ENCODE measurements around the gene IGF1R.

IGF1R gene

DNA sequence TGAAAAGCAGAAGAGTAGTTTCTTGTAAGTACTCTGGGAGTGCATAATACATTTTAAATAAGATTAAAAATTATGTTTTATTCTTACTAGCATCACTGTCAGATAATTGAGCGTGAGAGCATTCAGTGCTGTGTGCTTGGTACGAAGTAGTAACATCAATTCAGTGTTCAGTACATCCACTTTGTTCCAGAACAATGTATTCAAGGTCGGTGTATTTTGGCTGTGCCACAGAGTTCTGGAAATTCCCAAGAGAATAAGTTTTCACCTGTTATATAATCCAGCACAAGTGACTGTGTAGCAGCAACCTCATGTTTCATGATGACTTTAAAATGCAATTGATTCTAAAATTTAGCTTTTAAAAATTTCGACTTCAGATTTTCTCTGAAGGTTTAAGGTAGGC is 130.6 kb downstream of the IGF1R start:
- Histone ChIP-seq H3K36me3 (ENCODE audit: control insufficient read depth, insufficient read depth, low read length) (no peaks in the 10 kb centered on the region), H3K27ac (ENCODE audit: low read depth, low read length) (peak overlapping the region; percentile 46)

DNA sequence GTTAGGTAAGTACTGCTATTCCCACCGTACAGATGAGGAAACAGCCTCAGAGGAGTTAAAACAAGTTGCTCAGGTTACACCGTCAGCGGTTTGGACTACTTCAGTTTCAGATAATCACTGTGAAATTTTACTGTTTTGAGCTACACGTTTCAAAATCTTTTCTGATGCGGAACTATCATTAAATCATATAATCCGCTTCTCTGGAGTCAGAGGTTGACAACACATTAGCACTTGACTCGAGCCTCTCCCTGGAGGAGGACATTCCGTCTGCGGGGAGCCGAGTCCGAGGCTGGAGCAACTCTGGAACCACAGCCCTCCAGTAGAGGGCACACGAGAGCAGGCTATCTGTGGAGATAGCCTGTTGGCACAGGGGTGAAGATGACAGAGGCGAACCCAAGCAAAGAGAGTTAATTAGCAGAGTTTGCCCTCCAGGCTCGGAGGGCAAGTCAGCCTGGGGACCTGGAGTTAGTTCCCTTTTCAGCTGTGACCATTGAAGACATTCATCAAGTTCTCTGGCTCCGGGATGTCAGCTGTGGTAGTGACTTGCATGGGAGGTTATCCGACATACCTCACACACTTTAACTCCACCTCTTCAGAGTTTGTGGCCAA is 131.2 kb downstream of the IGF1R start:
- Histone ChIP-seq H3K9ac (ENCODE audit: low read depth, low read length) (no peak overlapping the region), H3K36me3 (ENCODE audit: control insufficient read depth, insufficient read depth, low read length) (no peaks in the 10 kb centered on the region), H3K4me1 (ENCODE audit: control insufficient read depth, insufficient read depth, low read length) (peaks cover 41% of the 10 kb centered on the region), H3K27me3 (ENCODE audit: control insufficient read depth, insufficient read depth, low read length) (no peaks in the 10 kb centered on the region), H3K9me3 (ENCODE audit: control insufficient read depth, insufficient read depth, low read length) (no peaks in the 10 kb centered on the region), H3K4me3 (ENCODE audit: low read depth, low read length) (no peak overlapping the region), H3K27ac (ENCODE audit: low read depth, low read length) (peak overlapping the region; percentile 46)

More for the DNA sequence above, 130.6 kb downstream of the IGF1R start:
- no peaks in the 10 kb centered on the region for H3K9me3 ChIP-seq (ENCODE audit: control insufficient read depth, insufficient read depth, low read length)
- H3K27me3 ChIP-seq (ENCODE audit: control insufficient read depth, insufficient read depth, low read length) = no peaks in the 10 kb centered on the region
- peaks cover 40% of the 10 kb centered on the region for H3K4me1 ChIP-seq (ENCODE audit: control insufficient read depth, insufficient read depth, low read length)
- no peak overlapping the region for H3K4me3 ChIP-seq (ENCODE audit: low read depth, low read length)
- H3K9ac ChIP-seq (ENCODE audit: low read depth, low read length) = no peak overlapping the region

DNA sequence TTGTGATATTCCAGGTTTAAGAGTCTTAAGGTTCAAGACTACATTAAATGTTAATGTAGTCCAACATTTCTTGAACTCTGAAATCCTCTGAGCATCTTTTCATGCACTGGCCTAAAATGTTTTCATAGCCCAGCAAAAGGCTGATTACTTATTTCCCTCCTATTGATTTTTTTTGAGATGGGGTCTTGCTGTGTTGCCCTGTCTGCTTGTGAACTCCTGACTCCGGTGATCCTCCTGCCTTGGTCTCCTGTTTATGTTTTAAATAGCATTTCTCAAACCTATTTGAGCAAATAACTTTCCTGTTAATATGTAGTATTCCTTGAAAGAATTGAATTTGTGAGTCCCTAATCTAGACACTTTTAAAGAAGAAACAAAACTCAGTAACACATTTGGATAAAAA is 133.5 kb downstream of the IGF1R start:
- H3K4me1 ChIP-seq (ENCODE audit: control insufficient read depth, insufficient read depth, low read length) = peaks cover 48% of the 10 kb centered on the region
- no peak overlapping the region for H3K4me3 ChIP-seq (ENCODE audit: low read depth, low read length)
- H3K9ac ChIP-seq (ENCODE audit: low read depth, low read length) = no peak overlapping the region
- no peak overlapping the region for H3K27ac ChIP-seq (ENCODE audit: low read depth, low read length)
- H3K27me3 ChIP-seq (ENCODE audit: control insufficient read depth, insufficient read depth, low read length) = no peaks in the 10 kb centered on the region
- H3K9me3 ChIP-seq (ENCODE audit: control insufficient read depth, insufficient read depth, low read length) = no peaks in the 10 kb centered on the region
- H3K36me3 ChIP-seq (ENCODE audit: control insufficient read depth, insufficient read depth, low read length) = no peaks in the 10 kb centered on the region

DNA sequence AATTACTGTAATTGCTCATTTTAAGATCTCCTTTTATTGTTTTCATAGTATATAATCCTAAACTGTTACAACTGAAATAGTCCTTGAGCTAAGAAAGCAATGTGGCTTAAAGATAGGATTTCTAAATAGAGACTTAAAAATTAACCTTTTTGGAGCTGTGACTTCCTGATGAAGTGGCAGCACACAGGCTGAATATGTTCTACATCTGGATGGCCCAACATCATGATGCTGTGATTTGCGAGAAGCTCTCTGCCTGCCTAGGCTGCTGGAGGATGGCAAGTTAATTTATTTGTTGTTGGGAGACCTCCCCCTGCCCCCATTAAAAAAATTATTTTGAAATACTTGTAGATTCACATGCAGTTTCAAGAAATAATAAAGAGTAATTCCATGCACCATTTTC is 134.5 kb downstream of the IGF1R start:
- no peak overlapping the region for H3K4me3 ChIP-seq (ENCODE audit: low read depth, low read length)
- H3K9ac ChIP-seq (ENCODE audit: low read depth, low read length) = no peak overlapping the region
- no peaks in the 10 kb centered on the region for H3K36me3 ChIP-seq (ENCODE audit: control insufficient read depth, insufficient read depth, low read length)
- H3K9me3 ChIP-seq (ENCODE audit: control insufficient read depth, insufficient read depth, low read length) = no peaks in the 10 kb centered on the region
- H3K4me1 ChIP-seq (ENCODE audit: control insufficient read depth, insufficient read depth, low read length) = peaks cover 55% of the 10 kb centered on the region
- H3K27ac ChIP-seq (ENCODE audit: low read depth, low read length) = no peak overlapping the region
- H3K27me3 ChIP-seq (ENCODE audit: control insufficient read depth, insufficient read depth, low read length) = no peaks in the 10 kb centered on the region

DNA sequence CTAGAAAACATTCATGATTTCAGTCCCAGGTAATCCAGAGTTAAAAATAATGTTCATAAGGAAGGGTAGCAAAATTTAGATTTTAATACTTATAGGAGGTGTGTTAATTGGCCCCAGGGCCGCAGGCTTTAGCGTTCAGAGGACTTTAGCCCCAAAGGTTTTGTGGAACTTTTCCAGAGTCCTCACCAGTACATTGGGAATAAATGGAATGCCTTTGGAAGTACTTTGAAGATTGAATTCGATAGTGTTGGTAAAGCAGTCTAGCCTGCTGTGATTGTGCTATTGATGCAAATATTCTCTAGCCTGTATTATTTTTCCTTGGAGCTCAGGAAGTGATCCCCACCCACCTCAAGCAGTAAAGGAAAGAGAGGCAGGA is 137.1 kb downstream of the IGF1R start:
- H3K9ac ChIP-seq (ENCODE audit: low read depth, low read length) = peak overlapping the region; percentile 19; the same call in 1 of the 2 replicates
- H3K9me3 ChIP-seq (ENCODE audit: control insufficient read depth, insufficient read depth, low read length) = no peaks in the 10 kb centered on the region
- H3K36me3 ChIP-seq (ENCODE audit: control insufficient read depth, insufficient read depth, low read length) = no peaks in the 10 kb centered on the region
- H3K4me1 ChIP-seq (ENCODE audit: control insufficient read depth, insufficient read depth, low read length) = peaks cover 62% of the 10 kb centered on the region
- no peak overlapping the region for H3K4me3 ChIP-seq (ENCODE audit: low read depth, low read length)
- H3K27me3 ChIP-seq (ENCODE audit: control insufficient read depth, insufficient read depth, low read length) = no peaks in the 10 kb centered on the region
- H3K27ac ChIP-seq (ENCODE audit: low read depth, low read length) = peak overlapping the region; percentile 78

DNA sequence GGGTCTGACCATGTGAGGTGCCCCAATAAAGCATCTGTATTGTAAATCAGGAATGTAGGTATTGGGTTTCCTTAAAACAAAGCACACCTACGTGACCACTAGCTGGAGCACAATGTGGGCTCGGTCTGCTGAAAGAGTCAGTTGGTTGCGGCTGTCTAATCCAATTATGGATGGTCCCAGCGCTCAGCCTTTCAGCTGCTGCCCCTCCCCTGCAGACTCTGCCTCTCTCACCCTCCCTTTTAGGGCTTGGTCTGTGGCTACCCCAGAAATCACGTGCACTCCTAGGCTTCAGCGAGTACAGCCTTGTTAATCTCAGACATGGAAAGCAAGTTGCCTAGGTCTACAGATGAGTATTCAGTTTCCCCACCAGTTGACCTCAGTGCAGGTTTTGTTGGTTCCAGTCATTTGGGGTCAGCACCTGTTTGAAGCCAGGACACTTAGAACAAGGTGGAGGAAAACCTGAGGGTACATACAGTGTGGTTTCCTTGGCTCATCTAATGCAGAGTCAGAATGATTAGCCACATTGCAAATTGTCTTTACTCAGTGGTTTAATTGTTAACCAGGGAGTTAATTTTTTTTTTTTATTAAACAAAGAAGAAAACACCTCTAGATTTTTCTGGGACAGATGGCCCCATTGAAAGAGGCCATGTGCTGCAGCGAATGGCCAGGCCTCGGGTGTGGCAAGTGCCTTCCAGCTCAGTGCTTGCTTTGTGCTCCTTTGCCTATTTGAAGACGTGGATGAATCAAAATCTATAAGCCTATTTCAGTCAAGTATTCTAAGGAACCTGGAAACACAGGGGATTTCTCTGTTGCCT is 137.7 kb downstream of the IGF1R start:
- Histone ChIP-seq H3K9me3 (ENCODE audit: control insufficient read depth, insufficient read depth, low read length) (no peaks in the 10 kb centered on the region), H3K27ac (ENCODE audit: low read depth, low read length) (peak overlapping the region; percentile 78), H3K9ac (ENCODE audit: low read depth, low read length) (no peak overlapping the region), H3K4me1 (ENCODE audit: control insufficient read depth, insufficient read depth, low read length) (peaks cover 68% of the 10 kb centered on the region), H3K27me3 (ENCODE audit: control insufficient read depth, insufficient read depth, low read length) (no peaks in the 10 kb centered on the region), H3K36me3 (ENCODE audit: control insufficient read depth, insufficient read depth, low read length) (no peaks in the 10 kb centered on the region), H3K4me3 (ENCODE audit: low read depth, low read length) (no peak overlapping the region)

DNA sequence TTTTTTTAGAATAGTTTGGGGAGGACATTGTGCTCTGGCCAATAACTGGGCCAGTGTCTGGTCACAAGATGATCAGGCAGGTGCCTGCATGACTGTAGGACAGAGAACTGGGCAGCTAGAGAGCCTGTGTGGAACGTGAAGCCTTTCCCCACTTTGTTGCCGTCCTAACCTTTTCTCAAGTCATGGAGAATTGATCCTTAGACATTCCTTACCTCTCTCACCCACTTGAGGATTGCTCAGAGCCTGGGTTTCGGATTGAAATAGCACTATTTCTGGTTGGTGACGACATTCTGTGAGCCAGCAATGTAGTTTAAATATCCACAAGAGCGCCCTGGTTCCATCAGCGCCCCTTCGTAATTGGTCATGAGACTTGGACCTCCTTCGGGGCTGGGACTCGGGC is 138.4 kb downstream of the IGF1R start:
- H3K4me3 ChIP-seq (ENCODE audit: low read depth, low read length) = no peak overlapping the region
- H3K36me3 ChIP-seq (ENCODE audit: control insufficient read depth, insufficient read depth, low read length) = no peaks in the 10 kb centered on the region
- no peaks in the 10 kb centered on the region for H3K9me3 ChIP-seq (ENCODE audit: control insufficient read depth, insufficient read depth, low read length)
- no peak overlapping the region for H3K9ac ChIP-seq (ENCODE audit: low read depth, low read length)
- H3K4me1 ChIP-seq (ENCODE audit: control insufficient read depth, insufficient read depth, low read length) = peaks cover 75% of the 10 kb centered on the region
- H3K27me3 ChIP-seq (ENCODE audit: control insufficient read depth, insufficient read depth, low read length) = no peaks in the 10 kb centered on the region
- no peak overlapping the region for H3K27ac ChIP-seq (ENCODE audit: low read depth, low read length)

DNA sequence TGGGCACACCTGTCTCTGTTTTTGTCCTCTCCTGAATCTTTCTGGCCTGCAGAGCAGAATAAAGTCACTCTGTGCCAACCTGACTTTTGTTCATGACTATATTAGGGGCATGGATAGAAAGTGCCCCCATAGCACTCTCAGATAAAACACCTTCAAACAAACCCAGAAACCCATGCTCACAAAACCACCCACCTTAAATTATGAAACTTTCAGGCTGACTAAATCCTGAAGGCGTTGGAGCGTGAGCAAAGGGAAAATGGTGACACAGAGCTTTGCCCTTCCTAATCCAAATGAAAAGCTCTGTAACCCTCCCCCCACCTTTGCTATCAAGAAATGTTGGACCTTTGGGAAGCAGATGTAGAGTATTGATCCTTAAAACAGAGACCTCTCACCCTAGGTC is 138.9 kb downstream of the IGF1R start:
- peaks cover 79% of the 10 kb centered on the region for H3K4me1 ChIP-seq (ENCODE audit: control insufficient read depth, insufficient read depth, low read length)
- H3K27ac ChIP-seq (ENCODE audit: low read depth, low read length) = no peak overlapping the region
- no peak overlapping the region for H3K4me3 ChIP-seq (ENCODE audit: low read depth, low read length)
- H3K9me3 ChIP-seq (ENCODE audit: control insufficient read depth, insufficient read depth, low read length) = no peaks in the 10 kb centered on the region
- no peak overlapping the region for H3K9ac ChIP-seq (ENCODE audit: low read depth, low read length)
- H3K36me3 ChIP-seq (ENCODE audit: control insufficient read depth, insufficient read depth, low read length) = no peaks in the 10 kb centered on the region
- no peaks in the 10 kb centered on the region for H3K27me3 ChIP-seq (ENCODE audit: control insufficient read depth, insufficient read depth, low read length)

DNA sequence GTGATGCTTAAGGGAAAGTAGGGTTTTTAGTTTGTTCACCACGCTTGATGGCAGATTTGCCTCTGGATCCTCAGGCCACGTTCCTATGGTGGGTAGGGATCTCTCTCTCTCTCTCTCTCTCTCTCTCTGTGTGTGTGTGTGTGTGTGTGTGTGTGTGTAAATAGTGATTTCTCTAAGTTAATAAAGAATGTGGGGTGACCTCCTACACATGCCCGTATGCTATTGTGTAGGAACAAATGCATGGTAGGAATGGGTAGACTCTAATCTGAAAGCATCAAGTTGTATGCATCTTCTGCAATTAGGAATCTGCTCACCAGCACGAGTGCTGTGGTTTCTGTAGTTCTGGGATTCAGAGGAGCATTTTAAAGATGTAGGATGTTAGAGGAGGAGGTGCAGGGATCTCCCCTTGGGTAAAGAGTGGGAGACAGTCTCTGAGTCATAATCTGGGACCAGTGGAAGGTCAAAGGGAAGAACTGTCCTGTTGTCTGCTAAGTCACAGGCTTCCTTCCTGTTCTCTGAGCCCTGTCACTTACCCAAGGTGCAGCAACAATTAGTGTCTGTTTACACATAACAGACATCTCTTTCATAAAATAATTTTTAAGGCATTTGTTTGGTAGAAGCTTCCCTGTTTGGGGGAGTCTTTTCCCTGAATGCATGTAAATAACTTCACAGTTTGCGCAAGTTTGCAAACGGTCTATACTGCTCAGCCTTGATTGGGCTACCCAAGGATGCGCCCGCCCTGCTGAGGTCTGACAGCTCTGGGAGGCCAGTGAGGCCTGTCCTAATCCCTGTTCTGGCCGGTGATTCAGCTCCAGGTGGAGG is 139.8 kb downstream of the IGF1R start:
- H3K27me3 ChIP-seq (ENCODE audit: control insufficient read depth, insufficient read depth, low read length) = no peaks in the 10 kb centered on the region
- no peaks in the 10 kb centered on the region for H3K36me3 ChIP-seq (ENCODE audit: control insufficient read depth, insufficient read depth, low read length)
- peak overlapping the region; percentile 32 for H3K27ac ChIP-seq (ENCODE audit: low read depth, low read length)
- H3K4me3 ChIP-seq (ENCODE audit: low read depth, low read length) = no peak overlapping the region
- no peaks in the 10 kb centered on the region for H3K9me3 ChIP-seq (ENCODE audit: control insufficient read depth, insufficient read depth, low read length)
- H3K9ac ChIP-seq (ENCODE audit: low read depth, low read length) = no peak overlapping the region
- peaks cover 87% of the 10 kb centered on the region for H3K4me1 ChIP-seq (ENCODE audit: control insufficient read depth, insufficient read depth, low read length)

DNA sequence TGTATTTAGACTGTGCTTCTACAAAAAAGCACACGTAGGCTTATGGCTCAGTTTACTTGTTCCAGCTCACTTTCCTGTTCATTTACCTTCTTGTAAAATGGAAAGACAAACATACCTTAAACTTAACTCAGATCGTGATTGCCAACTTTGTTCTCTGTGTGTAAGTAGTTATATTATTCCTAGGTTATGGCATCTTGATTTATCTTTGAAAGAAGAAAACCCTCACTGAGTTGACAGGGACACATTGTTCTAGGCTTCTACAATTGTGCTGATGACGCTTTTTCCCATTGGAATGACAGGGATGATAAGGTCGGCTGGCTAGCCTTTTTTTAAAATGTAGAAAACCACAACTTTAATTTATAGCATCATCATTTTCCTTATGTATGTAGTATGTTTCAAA is 140.7 kb downstream of the IGF1R start:
- Histone ChIP-seq H3K4me1 (ENCODE audit: control insufficient read depth, insufficient read depth, low read length) (peaks cover 92% of the 10 kb centered on the region), H3K9me3 (ENCODE audit: control insufficient read depth, insufficient read depth, low read length) (no peaks in the 10 kb centered on the region), H3K27ac (ENCODE audit: low read depth, low read length) (no peak overlapping the region), H3K36me3 (ENCODE audit: control insufficient read depth, insufficient read depth, low read length) (no peaks in the 10 kb centered on the region), H3K4me3 (ENCODE audit: low read depth, low read length) (no peak overlapping the region), H3K27me3 (ENCODE audit: control insufficient read depth, insufficient read depth, low read length) (no peaks in the 10 kb centered on the region), H3K9ac (ENCODE audit: low read depth, low read length) (no peak overlapping the region)

DNA sequence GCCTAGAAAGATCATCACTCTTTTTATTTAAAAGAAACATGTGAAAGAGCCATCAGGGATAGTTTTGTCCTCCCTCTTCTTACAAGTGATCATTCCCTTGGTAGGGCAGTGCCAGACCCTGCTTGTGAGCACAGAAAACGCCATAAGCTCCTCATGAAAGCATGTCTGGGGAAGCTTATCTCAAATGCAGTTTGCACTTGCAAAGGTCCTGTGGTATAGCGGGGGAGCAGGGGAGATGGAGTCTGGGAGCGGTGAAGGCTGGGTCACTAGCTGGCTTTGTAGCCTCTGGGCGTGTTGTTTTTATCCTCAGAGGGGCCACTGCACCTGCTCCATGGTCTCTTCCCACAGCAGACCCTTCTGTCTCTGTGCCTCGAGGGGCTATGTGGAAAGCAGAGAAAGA is 141.9 kb downstream of the IGF1R start:
- no peaks in the 10 kb centered on the region for H3K9me3 ChIP-seq (ENCODE audit: control insufficient read depth, insufficient read depth, low read length)
- no peaks in the 10 kb centered on the region for H3K27me3 ChIP-seq (ENCODE audit: control insufficient read depth, insufficient read depth, low read length)
- H3K27ac ChIP-seq (ENCODE audit: low read depth, low read length) = no peak overlapping the region
- H3K9ac ChIP-seq (ENCODE audit: low read depth, low read length) = no peak overlapping the region
- H3K4me1 ChIP-seq (ENCODE audit: control insufficient read depth, insufficient read depth, low read length) = peaks cover 90% of the 10 kb centered on the region
- H3K36me3 ChIP-seq (ENCODE audit: control insufficient read depth, insufficient read depth, low read length) = no peaks in the 10 kb centered on the region
- no peak overlapping the region for H3K4me3 ChIP-seq (ENCODE audit: low read depth, low read length)
